Measurements from ENCODE around the gene NR3C1. TPM values are rescaled to one million over a fixed set of nuclear protein-coding genes. Genes with fewer than 3 reads are reported as not detected.

Gene NR3C1
- total RNA-seq, 1 experiment from 2014 or later, result 31.4 TPM

DNA sequence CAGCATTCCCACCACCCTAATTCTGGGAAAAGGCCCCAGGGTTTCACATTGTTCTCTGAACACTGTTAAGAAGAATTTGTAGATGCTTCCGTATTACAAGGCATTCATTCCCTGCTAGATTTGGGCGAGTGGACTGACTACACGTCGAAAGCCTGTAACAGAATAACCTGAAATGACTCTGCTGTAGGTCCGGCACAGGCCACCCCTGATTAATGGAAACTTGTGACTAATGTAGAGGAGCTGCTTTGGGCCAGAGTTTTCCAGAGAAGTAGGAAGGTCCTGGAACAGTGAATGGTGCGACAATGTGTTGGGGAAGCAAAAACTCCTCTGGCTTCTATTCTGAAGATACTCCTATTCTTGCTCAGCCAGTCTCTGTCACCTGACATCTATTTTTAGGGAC is 87.6 kb downstream of the NR3C1 start:
- no peak overlapping the region for H3K14ac ChIP-seq (ENCODE audit: insufficient read depth, low read length)
- H2AFZ ChIP-seq (ENCODE audit: low read length), result no peak overlapping the region
- H3K56ac ChIP-seq (ENCODE audit: insufficient read length, low read depth, low read length), result no peak overlapping the region
- no peaks in the 10 kb centered on the region for H3K79me1 ChIP-seq (ENCODE audit: insufficient read depth, low read depth, low read length, poor library complexity, severe bottlenecking)
- no peak overlapping the region for H3K9ac ChIP-seq (ENCODE audit: extremely low read depth, insufficient read length, low read length)
- no peak overlapping the region for H3K27ac ChIP-seq (ENCODE audit: insufficient read length, low read depth, low read length)
- H3K23me2 ChIP-seq (ENCODE audit: insufficient read length, low read depth, low read length, poor library complexity, severe bottlenecking), result no peaks in the 10 kb centered on the region
- no peak overlapping the region for H4K91ac ChIP-seq (ENCODE audit: insufficient read length, low read depth, low read length)
- H3K9me3 Mint-ChIP-seq, result no peaks in the 10 kb centered on the region
- no peaks in the 10 kb centered on the region for H3K27me3 ChIP-seq (ENCODE audit: insufficient read depth, low read length)
- no peak overlapping the region for H3K18ac ChIP-seq (ENCODE audit: insufficient read length, low read depth, low read length)
- H3T11ph ChIP-seq (ENCODE audit: low read length), result no peak overlapping the region
- H3K4me2 ChIP-seq (ENCODE audit: insufficient read depth, insufficient read length, low read length), result no peak overlapping the region
- H3K4me1 Mint-ChIP-seq, result peaks cover 2 to 4% of the 10 kb centered on the region in 2 experiments; a peak in 3 of 4 replicates
- H3K79me2 ChIP-seq (ENCODE audit: insufficient read depth, low read length), result no peaks in the 10 kb centered on the region
- DNase-seq, result no peak
- no peak overlapping the region for H3K23ac ChIP-seq (ENCODE audit: insufficient read length, low read depth, low read length)
- no peak for TF ChIP-seq CTCF (conservative IDR thresholded peaks at IDR 0.05)
- no CpG with 5 or more reads among the region's 6 CpGs for WGBS (ENCODE audit: extremely low coverage, insufficient read length, low lambda C conversion rate)
- H3K27me3 Mint-ChIP-seq (ENCODE audit: low read depth), result no peaks in the 10 kb centered on the region
- no peak overlapping the region for H2BK12ac ChIP-seq (ENCODE audit: insufficient read length, low read depth, low read length)
- no peak overlapping the region for H2BK15ac ChIP-seq (ENCODE audit: low read depth, low read length)
- H4K5ac ChIP-seq (ENCODE audit: insufficient read length, low read depth, low read length), result no peak overlapping the region
- no peak overlapping the region for H2BK20ac ChIP-seq (ENCODE audit: low read depth, low read length, poor library complexity, severe bottlenecking)
- no peak overlapping the region for H2BK5ac ChIP-seq (ENCODE audit: insufficient read length, low read length)
- H2AK5ac ChIP-seq (ENCODE audit: insufficient read length, low read length), result no peak overlapping the region
- no peaks in the 10 kb centered on the region for H4K20me1 ChIP-seq (ENCODE audit: control insufficient read depth, insufficient read depth, insufficient read length)
- H3K4ac ChIP-seq (ENCODE audit: low read depth, low read length), result no peak overlapping the region
- no peaks in the 10 kb centered on the region for H3K9me3 ChIP-seq (ENCODE audit: control insufficient read depth, low read depth, low read length)
- H3K27ac Mint-ChIP-seq, result peak overlapping the region in 1 of 3 experiments; percentile 65; a peak in 2 of 7 replicates
- peaks cover 6 to 11% (median 11%) of the 10 kb centered on the region in 3 experiments; a peak in 4 of 7 replicates for H3K36me3 Mint-ChIP-seq (ENCODE audit: insufficient read depth in 1 of 3, low read depth in 3 of 3)
- no peak overlapping the region for H4K8ac ChIP-seq (replicated peaks; ENCODE audit: insufficient read length, low read depth, low read length)
- H3K4me1 ChIP-seq (ENCODE audit: insufficient read depth, low read length), result no peaks in the 10 kb centered on the region
- peak overlapping the region; percentile 23 for H2BK120ac ChIP-seq (ENCODE audit: low read depth, low read length, poor library complexity, severe bottlenecking)
- no peak overlapping the region for H3K4me3 Mint-ChIP-seq

Data from H9 (cell line).